Glomerular visceral epithelial cell (primary cell): ENCODE measurements around the gene CPNE8.

Experiments
- DNase-seq: peaks from one replicate; pipeline ENCODE4 v3.0.0-alpha.2; 2016; ENCODE audit errors: extremely low spot score

Gene CPNE8

DNA sequence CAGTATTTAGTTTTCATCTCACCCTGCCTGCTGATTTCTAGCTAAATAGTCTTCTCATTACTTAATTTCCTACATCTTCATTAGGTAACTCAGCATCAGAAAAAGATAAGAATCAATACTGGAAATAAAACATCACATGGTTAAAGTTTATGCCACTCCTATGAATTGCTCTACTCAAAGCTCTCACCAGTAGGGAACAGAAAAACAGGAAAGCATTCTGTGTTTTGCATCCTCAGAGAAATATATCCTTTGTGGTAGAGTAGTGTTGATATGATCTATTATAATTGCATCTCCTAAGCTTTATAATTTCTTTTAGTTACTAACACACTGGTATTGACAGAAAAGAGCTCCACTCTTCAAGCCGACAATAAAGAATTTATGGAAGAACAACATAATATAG is 9.9 kb downstream of the CPNE8 start:
- DNase-seq, result no peak

- DNase-seq, result no peak
These were observed 12.4 kb downstream of the CPNE8 start for GRCh38 chr12:38892976-38893375.

- no peak for DNase-seq
These were observed 13.2 kb downstream of the CPNE8 start for GRCh38 chr12:38892087-38892786.

DNA sequence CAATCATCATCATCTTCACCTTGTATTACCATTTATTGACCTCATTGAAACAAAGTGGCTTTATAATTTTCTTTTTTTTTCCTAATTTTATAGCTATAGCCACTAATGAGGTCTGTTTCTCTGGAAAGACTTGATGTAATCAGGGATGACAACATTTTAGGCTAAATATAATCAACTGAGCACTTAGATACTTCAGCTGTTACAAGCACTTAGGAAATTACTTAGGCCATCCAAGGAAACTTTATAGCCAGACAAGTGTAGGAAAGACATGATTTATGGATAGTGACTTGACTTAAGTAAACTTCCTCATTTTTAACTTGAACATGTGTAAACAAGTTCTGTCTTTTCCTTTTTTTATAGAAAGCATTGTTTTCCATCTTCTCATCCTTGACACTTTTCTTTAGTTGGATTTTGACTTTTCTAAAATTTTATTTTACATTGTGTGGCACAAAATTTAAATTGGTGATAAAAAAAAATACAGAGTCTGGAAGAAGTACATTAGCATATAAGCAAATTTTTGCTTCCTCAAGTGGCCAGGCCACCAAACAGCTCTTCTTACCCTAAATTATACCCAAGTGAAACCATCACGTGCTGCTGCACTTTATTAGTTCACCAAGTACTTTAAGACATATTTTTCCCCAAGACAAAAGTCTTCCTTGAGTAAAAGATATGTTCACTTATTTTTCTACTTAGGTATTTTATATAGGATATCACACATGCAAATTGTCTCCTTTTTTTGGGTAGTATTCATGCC is 15.1 kb downstream of the CPNE8 start:
- no peak for DNase-seq

DNA sequence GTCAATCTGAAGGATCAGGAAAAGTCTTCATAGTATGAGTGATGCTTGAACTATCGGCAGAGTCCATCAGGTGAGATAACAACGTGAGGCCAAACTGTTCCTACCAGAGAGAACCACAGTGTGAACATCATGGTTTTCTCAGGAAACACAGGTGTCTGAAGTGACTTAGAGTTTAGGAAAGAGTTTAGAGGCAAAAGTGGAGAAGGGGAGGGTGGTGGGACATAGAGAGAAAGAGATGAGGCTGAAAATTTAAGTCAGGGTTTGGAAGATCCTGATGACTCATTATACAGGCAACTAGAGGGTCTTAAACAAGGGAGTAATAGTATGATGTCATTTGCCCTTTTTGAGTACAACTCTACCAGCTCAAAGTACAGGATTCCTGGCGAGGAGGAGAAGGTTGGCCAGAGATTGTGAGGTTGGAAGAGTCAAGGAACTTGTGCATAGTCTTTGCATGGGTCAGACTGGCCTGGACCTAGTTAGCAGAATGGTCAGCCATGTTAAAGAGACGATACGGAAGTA is 16.0 kb downstream of the CPNE8 start:
- no peak for DNase-seq

DNA sequence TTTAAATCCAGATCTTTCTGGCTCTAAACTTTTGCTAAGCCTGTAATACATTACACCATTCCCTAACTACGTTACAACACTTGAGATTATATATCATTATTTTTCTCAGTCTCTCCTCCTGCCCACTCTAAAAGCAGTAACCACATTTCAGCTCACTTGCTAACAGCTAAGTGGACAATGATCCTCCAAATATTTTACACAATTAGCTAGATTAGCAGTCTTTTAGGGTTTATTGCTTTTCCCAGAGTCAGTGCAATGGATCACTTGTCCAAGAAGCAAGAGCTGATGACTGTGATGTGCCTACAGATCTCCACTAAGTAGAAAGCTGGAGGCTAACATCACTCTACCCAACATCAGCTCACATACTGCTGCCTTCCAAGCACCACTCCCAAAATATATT is 17.6 kb downstream of the CPNE8 start:
- no peak for DNase-seq

- no peak for DNase-seq
These were observed 18.5 kb downstream of the CPNE8 start for GRCh38 chr12:38886931-38887330.

DNA sequence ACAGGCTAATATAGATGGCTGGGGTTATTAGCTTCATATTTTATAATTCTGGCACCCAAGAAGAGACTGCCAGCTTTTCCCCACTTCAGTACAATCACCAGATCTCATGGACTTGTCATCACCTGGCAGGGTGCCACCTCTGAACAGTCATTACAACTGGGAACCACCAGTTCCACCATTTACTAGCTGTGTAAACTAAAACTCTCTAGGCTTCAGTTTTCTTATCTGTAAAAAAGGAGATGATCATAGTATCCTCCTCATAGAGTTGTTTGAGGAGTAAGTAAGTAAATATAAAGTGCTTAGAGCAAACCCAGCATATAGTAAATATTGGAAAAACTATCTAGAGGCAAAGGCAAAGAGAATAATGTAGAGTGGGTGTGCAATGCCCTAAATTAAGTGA is 19.3 kb downstream of the CPNE8 start:
- peak; percentile 70 for DNase-seq

- no peak for DNase-seq
These were observed 20.7 kb downstream of the CPNE8 start for GRCh38 chr12:38884666-38885065.

DNA sequence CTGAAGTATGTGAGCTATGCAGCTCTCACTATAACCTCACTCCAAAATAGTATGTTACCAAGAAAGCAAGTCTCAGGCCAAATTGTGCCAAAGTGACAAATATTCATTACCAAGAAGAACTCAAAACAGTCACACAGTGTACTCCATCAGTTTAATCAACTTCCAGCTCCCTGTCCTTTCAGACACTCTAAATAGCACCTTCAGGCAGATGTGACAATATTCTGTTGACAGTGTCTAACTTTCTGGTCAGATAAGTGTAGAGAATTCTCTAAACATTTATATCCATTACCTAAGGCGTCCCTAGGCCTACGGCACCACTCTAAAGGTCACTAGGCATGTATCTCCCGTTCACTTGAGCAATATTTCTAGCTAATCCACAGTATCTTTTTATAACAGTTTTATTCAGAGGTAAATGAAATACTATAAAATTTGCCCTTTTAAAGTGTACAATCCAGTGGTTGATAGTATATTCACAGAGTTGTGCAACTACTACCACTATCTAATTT is 21.7 kb downstream of the CPNE8 start:
- DNase-seq, result no peak

- DNase-seq, result peak; percentile 6
These were observed 25.1 kb downstream of the CPNE8 start for GRCh38 chr12:38880288-38880687.

- no peak for DNase-seq
These were observed 26.4 kb downstream of the CPNE8 start for GRCh38 chr12:38878986-38879385.

DNA sequence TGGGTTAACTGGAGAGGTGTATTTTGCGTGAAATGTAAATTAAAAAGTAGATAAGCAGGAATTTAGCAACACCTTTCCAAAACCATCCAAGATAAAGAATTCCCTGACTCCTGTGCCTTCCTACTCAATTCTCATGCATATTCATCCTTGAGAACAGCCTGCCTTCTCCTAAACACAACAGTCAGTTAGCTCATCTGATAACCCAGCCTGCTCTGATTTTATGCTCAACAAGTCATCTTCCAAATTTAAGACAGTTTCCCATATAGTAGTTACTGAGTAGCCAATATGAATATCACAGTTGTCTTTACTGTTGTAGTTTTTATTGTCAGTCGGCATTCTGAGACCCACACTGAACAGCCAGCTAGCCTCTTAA is 27.1 kb downstream of the CPNE8 start:
- DNase-seq, result no peak

GRCh38 chr12:38875586-38876228 is 29.7 kb downstream of the CPNE8 start:
- DNase-seq, result no peak

GRCh38 chr12:38872561-38872960 is 32.8 kb downstream of the CPNE8 start:
- DNase-seq, result no peak

DNA sequence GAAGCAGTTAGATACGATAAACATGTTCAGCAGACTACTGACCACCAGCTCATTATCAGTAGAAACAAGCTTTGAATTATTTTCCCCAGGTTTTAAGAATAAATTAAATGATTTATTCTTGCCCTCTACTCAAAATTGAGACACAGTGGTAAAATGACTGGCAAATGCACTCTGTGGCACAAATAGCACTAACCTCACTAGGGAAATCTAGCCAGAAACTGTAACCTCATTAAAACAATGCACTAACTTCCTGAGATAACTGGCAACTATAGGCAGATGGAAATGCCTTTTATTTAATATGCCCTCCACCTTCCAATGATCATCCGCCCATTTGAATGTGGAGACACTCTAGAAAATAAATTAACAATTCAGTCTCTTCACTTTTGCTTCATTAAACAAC is 33.2 kb downstream of the CPNE8 start:
- DNase-seq, result no peak

- DNase-seq, result no peak
These were observed 36.4 kb downstream of the CPNE8 start for GRCh38 chr12:38869036-38869435.

GRCh38 chr12:38850461-38850860 is 54.9 kb downstream of the CPNE8 start:
- DNase-seq, result no peak

- DNase-seq, result no peak
These were observed 58.1 kb downstream of the CPNE8 start for GRCh38 chr12:38847247-38847646.

DNA sequence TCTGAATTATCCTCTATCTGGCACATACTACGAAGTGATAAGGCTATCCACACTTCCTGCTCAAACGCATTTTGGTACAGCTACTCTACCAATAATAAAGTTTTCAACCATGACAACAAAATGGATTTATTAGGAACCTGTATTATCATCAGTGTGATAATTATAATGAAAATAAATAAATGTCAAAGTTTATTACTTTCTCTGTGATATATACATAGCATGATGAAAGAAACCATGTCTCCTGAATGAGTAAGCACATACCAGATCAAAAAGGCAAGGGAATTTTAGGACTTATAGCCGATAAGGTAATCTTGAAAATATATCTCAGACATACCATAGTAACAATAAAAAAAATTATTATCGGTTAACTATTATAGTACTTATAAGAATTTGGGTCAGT is 61.1 kb downstream of the CPNE8 start:
- no peak for DNase-seq

DNA sequence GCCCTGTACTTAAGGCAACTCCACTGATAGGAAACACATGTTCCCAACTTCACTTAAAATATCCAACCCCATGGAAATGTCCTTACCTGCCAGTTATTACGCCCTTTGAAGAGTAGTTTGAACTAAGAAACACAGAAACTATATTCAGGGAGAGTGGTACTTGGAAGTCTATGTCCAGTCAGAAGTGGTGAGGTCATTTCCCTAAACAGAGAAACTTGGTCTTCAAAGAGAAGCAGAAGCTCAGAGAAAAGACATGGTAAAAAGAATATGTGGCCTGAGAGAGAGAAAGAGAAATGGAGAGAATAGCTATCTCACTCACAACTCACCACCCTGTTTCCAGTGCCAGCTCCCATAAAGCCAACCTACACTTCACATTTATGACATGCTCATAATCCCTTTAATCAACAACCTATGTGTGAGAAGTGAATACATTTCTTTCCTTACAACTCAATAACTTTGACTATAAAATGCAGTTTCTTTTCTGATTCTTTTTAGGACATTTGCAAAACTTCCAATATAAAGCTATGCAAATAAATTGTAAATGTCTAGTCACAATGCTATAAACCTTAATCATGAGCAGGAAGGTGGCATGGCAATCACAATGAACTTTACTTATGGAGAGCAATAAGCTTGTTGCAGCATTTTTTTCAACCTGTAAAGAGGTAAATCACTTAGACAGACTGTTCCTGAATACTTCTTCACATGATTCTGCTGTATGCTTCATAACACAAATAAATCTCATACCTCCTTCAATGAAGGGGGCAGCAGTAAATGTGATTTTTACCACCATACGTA is 67.1 kb downstream of the CPNE8 start:
- no peak for DNase-seq

DNA sequence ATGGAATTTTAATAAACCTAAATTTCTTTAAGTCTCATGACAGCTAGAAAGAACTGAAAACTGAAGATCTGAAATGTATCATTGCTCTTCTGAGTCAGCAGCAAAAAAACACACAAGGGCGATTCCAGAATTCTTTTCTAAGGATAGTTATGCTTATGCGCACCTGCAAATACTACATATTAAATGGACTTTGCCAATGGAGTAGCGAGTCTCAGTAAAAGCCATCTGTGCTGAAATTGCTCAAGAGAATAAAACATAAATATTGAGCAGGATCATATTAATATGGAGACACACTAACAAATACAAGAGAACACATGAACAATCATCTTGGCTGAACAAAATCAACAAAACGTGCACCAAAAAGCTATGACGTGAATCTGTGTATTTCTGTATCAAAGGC is 73.7 kb downstream of the CPNE8 start:
- DNase-seq, result no peak
